ENCODE results near the gene MKNK2.

The MKNK2 gene

DNA sequence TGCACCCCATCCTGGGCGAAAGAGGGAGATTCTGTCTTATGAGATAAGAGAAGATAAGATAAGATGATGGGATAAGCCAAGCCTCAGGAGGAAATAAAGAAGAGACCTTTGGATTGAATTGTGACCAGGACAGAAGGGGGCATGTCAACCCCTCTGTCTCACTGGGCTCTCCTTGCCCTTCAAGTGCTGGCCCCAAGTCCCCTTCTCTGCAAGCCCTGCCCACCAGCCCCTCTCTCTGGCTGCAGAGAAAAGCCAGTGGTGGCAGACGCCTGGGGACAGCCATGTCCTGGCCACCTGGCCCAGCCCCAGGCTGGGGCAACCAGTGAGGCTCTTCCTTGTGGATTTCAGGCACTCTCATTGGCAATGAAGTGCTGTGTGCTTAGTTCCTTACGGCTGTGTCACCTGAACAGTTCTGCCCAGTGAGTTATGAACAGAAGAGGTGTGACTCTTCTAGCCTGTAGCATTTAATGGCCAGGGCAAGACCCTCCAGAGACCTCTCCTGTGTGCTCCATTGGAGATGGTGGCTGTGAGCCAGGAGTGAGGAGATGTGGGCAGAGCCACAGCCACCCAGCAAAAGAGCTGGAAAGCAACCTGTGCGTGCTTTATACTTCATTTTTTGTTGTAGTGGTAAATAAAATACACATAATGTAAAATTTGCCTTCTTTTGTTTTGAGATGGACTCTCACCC, 29.4 kb downstream of the MKNK2 start:
- no peak for DNase-seq

DNA sequence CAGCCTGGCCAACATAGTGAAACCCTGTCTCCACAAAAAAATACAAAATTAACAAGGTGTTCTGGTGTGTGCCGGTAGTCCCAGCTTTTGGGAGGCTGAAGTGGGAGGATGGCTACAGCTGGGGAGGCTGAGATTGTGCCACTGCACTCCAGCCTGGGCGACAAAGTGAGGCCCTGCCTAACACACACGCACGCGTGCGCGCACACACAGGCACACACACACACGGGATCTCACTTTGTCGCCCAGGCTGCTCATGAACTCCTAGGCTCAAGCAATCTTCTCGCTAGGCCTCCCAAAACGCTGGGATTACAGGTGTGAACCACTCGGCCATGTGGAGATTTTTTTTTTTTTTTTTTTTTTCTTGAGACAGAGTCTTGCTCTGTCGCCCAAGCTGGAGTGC, 32.3 kb downstream of the MKNK2 start:
- no peak for DNase-seq

- DNase-seq = peak; percentile 69
These were observed 34.8 kb downstream of the MKNK2 start for GRCh38 chr19:2016041-2016807.

GRCh38 chr19:2015608-2015950, 35.5 kb downstream of the MKNK2 start, which contains the start of gene BTBD2:
TSS of gene BTBD2 (minus strand) at chr19:2015714. CDS start at chr19:2015703, 11 bp downstream.
- DNase-seq = peak; percentile 77

DNA sequence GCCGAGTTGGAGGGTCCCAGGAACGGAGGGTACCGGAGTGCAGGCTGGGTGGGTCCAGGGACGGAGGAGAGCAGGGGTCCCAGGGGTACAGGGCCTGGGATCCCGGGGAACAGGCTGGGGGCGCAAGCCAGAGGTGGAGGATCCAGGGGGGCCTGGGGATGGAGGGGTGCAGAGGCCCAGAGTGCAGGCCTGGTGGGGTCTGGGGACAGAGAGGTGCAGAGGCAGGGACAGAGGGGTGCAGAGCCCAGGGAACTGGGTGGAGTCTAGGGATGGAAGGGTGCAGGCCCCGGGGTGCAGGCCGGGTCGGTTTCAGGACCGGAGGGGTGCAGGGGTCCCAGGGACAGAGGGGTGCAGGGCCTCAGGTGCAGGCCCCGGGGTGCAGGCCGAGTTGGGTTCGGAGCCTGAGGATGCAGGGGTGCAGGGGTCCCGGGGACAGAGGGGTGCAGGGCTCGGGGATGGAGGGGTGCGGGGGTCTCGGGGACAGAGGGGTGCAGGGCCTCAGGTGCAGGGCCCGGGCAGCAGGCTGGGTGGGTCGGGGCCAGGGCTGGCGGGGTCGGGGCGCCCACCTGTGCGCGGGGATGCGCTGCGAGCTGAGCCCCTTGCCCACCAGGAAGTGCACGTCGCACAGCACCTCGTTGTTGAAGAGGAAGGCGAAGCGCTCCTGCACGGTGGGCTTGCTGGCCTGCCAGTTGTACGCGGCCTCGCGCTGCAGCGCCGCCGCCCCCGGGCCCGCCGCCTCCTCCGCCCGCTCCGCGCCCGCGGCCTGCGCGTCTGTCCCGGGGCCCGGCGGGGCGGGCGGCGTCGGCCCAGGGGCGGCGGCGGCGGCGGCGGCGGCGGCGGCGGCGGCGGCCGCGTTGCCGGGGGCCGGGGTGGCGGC, 36.1 kb downstream of the MKNK2 start:
- DNase-seq = peak; percentile 75

- DNase-seq = no peak
These were observed 36.9 kb downstream of the MKNK2 start for GRCh38 chr19:2014131-2014571.

DNA sequence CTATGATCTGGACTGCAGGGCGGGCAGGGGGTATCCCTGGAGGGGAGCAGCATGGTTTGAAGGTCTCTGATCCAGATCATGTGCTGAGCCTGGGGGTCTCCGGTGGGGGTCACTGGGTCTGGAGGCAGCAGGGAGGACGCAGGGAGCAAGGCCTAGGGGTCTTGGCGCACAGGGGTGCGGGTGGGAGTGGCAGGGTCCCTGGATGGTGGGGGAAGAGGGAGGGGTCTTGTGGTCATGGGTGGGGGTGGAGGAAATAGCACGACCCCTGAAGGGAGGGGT, 37.4 kb downstream of the MKNK2 start:
- no peak for DNase-seq

GRCh38 chr19:2012941-2013682, 37.9 kb downstream of the MKNK2 start:
- no peak for DNase-seq

DNA sequence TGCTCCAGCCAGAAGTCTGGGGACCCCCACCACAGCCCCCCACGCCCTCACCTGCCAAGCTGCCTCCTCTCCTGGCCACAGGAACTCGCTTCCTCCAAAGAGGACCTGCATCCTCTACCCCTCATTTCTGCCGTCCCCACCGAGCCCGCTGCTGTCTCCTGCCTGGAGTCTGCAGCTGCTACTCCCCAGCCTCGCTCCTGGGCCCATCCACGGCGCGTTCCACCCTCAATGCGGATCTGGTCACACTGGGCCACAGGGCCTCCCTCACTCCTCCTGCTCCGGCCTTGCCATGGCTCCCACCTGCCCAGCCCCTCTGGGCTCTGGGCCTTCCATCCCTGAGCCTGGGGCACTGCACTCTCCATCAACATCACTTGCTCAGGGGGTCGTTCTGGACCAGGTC, 39.9 kb downstream of the MKNK2 start:
- DNase-seq = no peak

DNA sequence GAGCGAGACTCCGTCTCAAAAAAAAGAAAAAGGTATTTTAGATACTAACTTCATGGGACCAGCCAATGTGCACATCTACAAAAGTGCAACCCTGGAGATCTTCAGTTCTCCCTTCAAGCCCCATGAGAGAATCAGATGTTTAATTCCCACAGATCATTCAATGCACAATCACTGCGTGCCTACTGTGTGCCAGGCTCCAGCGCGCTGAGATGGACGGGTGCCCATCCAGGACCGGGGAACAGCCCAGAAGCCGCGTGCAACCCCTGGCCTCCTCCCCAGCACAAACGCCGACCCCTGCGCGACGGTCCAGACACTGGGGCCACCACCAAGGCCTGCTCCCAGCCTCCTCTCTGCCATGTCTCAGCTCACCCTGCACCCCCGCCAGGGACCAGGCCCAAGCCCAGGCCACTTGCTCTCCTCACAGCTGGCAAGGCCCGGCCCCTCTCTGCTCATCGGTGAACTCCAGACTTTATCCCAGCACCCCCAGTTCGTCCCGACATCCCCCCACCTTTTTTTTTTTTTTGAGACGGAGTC, 40.8 kb downstream of the MKNK2 start:
- no peak for DNase-seq

- DNase-seq = no peak
These were observed 47.2 kb downstream of the MKNK2 start for GRCh38 chr19:2003874-2004273.

DNA sequence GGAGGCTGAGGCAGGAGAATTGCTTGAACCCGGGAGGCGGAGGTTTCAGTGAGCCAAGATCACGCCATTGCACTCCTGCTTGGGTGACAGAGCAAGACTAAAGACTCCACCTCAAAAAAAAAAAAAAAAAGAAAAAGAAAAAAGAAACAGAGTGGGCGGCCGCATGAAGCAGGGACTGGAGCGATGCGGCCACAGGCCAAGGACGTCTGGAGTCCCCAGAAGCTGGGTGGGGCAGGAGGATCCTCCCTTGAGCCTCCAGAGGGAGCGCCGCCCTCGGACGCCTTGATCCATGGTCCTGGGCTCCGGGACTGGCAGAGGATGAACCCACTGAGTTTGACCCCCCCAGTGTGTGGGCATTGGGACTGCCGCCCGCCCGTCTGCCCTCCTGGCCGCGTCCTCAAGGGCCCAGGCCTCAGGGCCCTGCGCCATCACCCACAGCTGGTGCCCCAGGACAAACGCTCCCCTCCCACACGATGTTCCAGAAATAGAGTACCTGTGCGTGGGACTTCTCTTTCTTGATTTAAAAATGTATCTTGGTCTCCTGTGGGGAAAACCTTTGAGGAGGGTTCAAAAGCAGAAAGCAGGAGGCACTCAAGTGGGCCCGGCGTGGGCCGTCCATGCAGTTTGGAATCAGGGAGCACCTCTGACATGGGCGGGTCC, 51.1 kb downstream of the MKNK2 start:
- DNase-seq = no peak

- no peak for DNase-seq
These were observed 52.0 kb downstream of the MKNK2 start for GRCh38 chr19:1998712-1999708.

DNA sequence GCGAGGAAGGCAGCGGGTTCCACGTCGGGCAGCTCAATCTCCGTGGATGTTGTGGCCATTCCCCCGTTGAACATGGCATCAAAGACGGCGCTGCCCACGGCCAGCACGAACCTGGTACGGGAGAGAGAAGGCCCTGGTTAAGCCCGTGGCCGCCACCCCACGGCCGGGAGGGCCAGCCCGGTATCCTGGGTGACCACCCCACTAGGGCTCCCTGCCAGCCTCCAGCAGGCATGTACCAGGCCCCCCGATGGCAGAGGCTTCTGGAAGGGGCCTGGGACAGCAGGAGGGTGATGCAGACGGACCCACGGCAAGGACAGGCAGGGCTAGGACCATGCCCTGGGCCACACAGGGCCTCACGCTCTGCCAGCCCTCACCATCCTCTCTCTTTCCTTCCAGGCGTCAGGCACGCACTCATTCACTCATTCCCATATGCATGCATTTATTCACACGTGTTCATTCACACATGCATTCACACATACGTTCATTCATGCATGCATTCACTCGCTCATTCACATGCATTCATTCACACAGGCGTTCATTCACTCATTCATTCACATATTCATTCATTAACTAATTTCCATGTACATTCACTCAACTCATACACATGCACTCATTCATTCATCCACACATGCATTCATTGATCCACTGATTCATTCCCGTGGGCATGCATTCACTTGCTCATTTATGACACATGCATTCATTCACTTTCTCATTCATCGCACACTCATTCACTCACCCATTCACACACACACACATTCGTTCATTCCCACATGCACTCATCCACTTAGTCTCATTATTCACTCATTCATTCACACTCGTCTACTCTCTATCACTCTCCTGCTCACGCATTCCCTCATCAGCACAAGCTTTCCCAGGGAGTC, 53.5 kb downstream of the MKNK2 start:
- no peak for DNase-seq

DNA sequence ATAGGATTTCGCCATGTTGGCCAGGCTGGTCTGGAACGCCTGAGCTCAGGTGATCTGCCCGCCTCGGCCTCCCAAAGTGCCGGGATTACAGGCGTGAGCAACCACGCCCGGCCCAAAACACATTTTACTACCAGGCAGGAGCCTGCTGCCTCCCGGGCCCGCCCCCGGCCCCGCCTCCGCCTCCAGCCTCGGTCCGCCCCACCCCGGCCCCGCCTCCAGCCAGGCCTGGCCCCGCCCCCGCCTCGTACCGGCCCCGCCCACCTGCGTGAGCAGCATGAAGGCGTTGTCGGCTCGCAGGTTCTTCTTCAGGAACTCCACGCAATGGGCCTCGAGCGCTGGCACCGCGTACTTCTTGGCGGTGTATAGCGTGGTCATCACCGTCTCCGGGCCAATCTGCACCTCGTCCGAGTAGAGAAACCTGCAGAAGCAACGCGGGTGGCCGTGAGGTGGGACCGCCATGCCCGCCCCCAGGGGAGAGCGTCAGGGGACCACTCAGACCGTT, 58.2 kb downstream of the MKNK2 start:
- no peak for DNase-seq

- no peak for DNase-seq
These were observed 59.8 kb downstream of the MKNK2 start for GRCh38 chr19:1991018-1991913.

DNA sequence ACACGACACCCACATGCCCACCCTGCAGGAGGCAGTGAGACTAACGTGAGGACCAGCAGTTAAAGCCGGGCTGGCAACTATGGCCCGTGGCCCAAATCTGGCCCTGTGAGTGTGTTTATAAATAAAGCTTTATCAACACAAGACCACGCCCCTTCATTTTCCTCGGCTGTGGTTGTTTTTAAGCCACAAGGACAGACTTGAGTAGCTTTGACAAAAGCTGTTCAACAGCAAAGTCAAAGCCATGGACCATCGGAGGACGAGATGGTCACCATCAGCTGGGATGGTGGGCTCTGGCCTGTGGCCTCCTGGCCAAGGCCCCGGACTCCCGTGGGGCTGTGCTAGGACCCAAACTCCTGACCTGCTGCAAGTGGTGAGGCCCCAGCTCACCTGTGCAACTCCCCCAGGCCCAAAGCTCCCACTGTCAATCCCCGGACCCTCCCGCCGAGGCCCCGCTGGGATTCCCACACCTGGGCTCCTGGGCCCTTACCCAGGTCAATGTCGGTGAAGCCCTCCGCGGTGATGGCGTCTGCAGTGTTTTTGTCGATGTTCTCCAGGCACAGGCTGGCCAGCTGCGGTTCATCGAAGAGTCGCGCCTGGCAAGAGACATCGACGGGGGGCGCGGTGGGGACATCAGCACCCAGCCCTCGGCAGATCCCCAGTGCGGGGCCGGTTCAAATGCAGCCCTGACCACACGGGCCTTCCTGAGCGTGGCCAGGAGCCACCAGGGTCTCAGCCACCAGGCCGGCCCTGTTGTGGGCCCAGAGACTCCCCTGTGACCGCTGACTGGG, 60.6 kb downstream of the MKNK2 start:
- DNase-seq = no peak
